Uterus (tissue), 2 donors: Measurements from ENCODE around the gene NWD2.

Source experiments
- POLR2A ChIP-seq, 2 donors: fragments of 450-650 bp; IDR thresholded peaks; one replicate each; pipeline ENCODE4 v1.6.1; 2016; ENCODE audit warnings: antibody characterized with exemption in 2 of 2, mild to moderate bottlenecking in 1 of 2, moderate library complexity in 1 of 2
- TF ChIP-seq, protein P1 (sequence below), 4 experiments: fragments of 200-600 bp in 2 of 4; fragments of 450-650 bp in 2 of 4; sonication (generic) in 2 of 4; IDR thresholded peaks; one replicate each; pipeline ENCODE4 v1.5.1; 2016 to 2019; ENCODE audit warnings: antibody characterized with exemption in 4 of 4, mild to moderate bottlenecking in 2 of 4, moderate library complexity in 1 of 4

DNA sequence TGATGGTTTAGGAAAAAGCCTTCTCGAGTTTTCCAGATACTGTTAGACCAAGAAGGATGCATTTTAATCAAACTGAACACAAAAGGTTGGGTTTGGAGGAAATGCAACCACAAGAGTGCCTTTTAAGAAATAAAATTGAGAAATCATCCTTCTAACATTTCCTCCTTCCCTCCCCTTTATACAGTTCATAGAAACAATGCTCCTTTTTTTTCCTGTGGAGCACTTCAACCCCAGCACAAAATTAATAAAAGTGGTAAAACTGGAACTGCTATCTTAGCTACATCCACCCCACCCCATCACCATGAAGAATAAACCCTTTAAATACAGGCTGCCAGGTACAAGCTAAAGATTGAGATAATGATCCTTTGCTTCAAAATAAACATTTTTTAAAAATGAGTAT lies 230.5 kb downstream of the NWD2 start:
- TF ChIP-seq POLR2A (IDR thresholded peaks at IDR 0.05), result no peak
- TF ChIP-seq, protein P1, sequence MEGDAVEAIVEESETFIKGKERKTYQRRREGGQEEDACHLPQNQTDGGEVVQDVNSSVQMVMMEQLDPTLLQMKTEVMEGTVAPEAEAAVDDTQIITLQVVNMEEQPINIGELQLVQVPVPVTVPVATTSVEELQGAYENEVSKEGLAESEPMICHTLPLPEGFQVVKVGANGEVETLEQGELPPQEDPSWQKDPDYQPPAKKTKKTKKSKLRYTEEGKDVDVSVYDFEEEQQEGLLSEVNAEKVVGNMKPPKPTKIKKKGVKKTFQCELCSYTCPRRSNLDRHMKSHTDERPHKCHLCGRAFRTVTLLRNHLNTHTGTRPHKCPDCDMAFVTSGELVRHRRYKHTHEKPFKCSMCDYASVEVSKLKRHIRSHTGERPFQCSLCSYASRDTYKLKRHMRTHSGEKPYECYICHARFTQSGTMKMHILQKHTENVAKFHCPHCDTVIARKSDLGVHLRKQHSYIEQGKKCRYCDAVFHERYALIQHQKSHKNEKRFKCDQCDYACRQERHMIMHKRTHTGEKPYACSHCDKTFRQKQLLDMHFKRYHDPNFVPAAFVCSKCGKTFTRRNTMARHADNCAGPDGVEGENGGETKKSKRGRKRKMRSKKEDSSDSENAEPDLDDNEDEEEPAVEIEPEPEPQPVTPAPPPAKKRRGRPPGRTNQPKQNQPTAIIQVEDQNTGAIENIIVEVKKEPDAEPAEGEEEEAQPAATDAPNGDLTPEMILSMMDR (IDR thresholded peaks at IDR 0.05), result no peak
